NCI-H2196 treated with DMSO at 0.1 percent for 48 hours (cell line): ENCODE data around the gene PDCD1.
A peak's percentile ranks its signal among the peaks of the same experiment; 100 is the strongest.
"Not testable (repeated sequence)": the region's sequence is repeated elsewhere in the genome, so short reads cannot be mapped to it uniquely, and the experiment has no call there.

Source experiments
- DNase-seq: peaks from one replicate; lab custom pipeline; 2025; ENCODE audit not compliant: unreplicated experiment; lab: John Stamatoyannopoulos, UW

The PDCD1 gene

GRCh38 chr2:241879326-241879725, 20.6 kb upstream of the PDCD1 start:
- no peak for DNase-seq

- peak; percentile 42 for DNase-seq
Observed at GRCh38 chr2:241877989-241878970, 19.6 kb upstream of the PDCD1 start.

DNA sequence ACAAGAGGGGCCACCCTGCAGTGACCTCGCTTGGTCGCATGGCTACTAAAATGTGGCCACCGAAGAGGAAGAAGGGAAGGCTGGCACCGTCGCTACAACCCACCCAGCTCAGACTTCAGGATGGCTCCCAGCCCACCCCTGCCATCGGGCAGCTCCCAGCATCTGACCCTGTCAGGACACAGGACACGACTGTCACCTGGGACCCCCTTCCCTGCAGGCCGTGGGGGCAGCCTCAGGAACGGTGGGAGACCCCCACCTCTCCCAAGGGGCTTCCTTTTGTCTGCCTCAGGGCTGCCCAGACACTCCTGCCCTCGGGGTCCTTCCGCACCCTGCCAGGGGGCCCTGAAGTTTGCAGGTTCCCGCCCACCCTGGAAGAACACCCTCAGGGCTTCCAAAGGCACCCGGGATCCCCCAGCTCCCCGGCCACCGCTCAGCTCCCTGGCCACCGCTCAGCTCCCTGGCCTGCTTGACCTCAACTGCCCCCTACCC, 18.5 kb upstream of the PDCD1 start:
- DNase-seq = no peak

- no peak for DNase-seq
Observed at GRCh38 chr2:241876528-241877196, 18.0 kb upstream of the PDCD1 start.

- DNase-seq = not testable (repeated sequence)
Observed at GRCh38 chr2:241875754-241876527, 17.2 kb upstream of the PDCD1 start.

DNA sequence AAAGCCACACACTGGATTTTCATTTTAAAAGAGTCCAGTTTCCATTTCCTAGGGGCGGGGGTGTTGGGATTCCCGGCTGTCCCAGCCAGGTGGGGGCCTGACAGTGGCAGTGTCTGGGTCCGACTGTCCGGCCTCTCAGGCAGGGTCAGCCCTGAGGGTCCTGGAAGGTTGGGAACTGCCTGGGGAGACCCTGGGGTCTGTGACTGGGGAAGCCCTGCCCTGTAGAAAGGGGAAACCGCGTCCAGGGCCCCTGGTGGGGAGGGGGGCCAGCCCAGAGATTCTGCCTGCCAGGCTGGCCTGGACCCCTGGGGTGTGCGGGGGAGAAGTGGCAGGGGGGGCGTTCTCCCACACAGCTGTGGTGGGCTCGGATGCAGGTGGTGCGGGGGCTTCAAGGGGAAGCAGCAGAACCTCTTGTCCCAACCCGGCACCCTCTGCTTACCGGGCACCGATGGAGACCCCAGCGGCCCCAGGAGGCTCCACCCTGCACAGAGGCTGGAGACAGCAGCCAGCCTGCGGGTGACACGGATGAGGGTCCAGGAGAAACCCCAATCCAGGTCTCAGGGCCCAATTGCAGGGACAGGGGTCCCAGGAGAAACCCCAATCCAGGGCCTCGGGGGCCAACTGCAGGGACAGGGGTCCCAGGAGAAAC, 15.7 kb upstream of the PDCD1 start:
- no peak for DNase-seq

DNA sequence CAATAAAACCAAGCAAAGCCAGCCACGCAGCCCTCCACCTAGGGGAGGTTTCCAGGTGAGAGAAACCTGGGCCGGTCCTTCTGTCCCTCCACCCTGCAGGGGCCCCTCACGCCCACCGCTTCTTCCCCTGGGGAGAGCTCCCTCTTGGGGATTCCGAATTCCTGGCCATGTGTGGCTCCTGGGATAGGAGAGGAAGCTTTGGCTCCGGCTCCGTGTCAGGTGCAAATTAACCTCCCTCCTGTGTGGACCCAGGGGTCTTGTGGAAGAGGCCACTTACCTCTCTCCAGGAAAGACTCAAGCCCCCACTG, 15.1 kb upstream of the PDCD1 start:
- no peak for DNase-seq

GRCh38 chr2:241873081-241873802, 14.5 kb upstream of the PDCD1 start:
- no peak for DNase-seq

- DNase-seq = no peak
Observed at GRCh38 chr2:241872313-241872642, 13.6 kb upstream of the PDCD1 start.

- DNase-seq = no peak
Observed at GRCh38 chr2:241871538-241872312, 13.0 kb upstream of the PDCD1 start.

GRCh38 chr2:241870611-241871537, 12.2 kb upstream of the PDCD1 start:
- DNase-seq = no peak

DNA sequence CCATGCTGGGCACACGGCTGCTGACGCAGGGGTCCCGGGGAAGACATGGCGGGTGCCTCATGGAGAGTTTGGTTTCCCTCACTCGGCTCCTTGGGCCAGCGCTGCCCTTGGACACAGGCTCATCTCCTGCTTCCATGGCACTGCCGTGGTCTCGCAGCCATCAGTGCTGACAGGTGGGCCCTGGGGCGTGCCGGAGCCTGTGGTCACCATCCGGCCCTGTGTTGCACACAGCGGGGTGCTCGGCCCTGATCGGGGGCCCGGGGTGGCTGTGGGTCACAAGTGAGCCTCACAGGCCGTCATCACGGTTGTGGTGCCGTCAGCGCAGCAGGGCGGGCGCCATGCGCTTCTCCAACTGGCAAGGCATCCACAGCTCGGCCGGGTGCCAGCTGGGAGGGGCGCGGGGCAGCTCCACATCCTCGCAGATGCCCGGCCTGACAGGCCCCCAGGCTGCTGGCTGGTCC, 11.4 kb upstream of the PDCD1 start:
- DNase-seq = no peak

DNA sequence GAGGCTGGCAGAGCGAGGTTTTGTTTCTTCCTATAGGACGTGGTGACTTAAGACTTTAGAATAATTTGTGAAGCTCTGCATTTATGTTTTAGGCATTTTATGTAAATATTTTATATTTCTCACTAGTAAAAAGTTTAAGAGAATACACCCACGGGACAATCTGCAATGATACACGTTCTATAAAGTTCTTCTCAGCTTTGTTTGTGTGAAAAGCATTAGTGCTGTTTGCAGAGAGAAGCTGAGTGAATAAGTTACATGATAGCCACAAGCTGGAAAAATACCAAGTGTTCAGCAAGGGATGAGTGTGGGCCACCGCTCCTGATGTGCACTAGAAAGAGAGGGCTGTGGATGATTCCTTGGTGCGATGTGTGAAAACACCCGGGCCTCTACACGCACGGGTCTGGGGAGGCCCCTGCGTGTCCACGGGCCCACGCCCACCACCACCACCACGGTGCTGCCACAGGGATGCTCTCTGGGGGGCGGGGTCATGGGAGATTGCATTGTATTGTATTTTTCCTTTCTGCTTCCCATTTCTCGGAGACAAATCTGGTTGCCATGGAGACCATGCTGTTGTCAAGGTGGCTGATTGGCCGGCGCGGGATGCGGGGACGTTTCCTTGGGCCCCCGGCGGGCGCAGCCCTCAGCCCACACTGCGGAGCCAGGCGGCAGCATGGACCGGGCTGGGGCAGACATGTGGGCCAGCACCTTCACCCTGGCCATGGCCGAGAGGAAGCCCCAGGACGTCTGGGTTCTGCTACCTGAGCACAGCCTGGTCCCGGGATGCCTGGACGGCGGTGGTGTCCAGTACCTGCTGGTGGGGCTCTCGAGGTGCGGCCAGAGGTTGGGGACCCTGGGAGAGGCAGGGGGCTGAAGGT, 10.6 kb upstream of the PDCD1 start, which contains the start of gene RTP5:
RTP5 (plus strand) TSS at position 643 of the 875 bp plus-strand sequence; CDS start at position 671, 28 bp downstream.
- no peak for DNase-seq

DNA sequence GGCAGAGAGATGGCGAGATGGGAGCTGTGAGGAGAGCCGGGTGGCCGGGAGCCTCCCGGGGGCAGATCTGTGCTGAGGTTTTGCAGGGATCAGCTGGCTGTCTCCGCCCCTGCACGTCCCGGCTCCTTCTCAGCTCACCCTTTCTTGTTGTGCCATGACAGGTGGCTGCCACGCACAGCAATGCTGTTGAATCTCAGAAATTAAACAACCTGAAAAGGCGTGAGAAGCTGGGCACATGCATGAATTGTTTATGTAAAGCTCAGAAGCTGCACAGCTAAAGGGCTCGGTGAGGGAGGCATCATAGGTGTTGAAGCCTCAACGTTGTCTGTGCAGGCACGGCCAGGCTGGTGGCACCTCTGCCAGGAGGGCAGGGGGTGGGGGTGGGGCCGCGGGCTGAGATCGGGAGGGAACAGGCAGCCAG, 10.0 kb upstream of the PDCD1 start:
- DNase-seq = no peak

GRCh38 chr2:241867776-241868420, 9.2 kb upstream of the PDCD1 start:
- DNase-seq = no peak

- DNase-seq = no peak
Observed at GRCh38 chr2:241866790-241867645, 8.3 kb upstream of the PDCD1 start.
